ENCODE data around the gene PODXL.

DNA sequence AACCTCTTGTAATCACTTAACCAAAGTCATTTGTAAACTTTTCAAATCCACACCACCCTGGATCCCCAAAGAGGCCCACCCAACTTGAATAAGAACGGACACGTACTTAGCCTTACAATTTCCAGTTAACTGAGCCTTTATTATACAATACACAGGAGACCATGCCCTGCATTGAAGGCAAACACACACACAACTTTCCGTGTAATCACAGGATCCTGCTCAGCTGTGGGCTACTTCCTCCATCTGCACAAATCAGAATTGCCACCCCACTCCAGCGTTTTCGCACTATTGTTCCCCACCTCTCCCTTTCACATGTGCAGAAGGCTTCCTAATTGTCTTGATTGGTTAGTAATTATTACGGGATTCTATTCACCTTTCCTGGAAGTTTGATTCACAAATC, 12.1 kb upstream of the PODXL start:
- TF ChIP-seq, protein P1, sequence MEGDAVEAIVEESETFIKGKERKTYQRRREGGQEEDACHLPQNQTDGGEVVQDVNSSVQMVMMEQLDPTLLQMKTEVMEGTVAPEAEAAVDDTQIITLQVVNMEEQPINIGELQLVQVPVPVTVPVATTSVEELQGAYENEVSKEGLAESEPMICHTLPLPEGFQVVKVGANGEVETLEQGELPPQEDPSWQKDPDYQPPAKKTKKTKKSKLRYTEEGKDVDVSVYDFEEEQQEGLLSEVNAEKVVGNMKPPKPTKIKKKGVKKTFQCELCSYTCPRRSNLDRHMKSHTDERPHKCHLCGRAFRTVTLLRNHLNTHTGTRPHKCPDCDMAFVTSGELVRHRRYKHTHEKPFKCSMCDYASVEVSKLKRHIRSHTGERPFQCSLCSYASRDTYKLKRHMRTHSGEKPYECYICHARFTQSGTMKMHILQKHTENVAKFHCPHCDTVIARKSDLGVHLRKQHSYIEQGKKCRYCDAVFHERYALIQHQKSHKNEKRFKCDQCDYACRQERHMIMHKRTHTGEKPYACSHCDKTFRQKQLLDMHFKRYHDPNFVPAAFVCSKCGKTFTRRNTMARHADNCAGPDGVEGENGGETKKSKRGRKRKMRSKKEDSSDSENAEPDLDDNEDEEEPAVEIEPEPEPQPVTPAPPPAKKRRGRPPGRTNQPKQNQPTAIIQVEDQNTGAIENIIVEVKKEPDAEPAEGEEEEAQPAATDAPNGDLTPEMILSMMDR (conservative IDR thresholded peaks at IDR 0.05 in 1 of 2, IDR thresholded peaks at IDR 0.05 in 1 of 2; ENCODE audit: low read depth in 1 of 2, low read length in 2 of 2), result no peak
- no peak for TF ChIP-seq EZH2 (IDR thresholded peaks at IDR 0.05; ENCODE audit: low read length, missing control alignments)

Data from fibroblast of lung (primary cell).